HEK293T (cell line): ENCODE results near the gene HCN1.

ENCODE experiments used
- BHLHE40 ChIP-seq: fragments of 450-650 bp; IDR thresholded peaks from 2 replicates; pipeline ENCODE4 v1.6.1; 2016; ENCODE audit warnings: mild to moderate bottlenecking, moderate library complexity, borderline replicate concordance
- ELF4 ChIP-seq: fragments of 450-650 bp; IDR thresholded peaks from 2 replicates; pipeline ENCODE4 v1.6.1; 2017; ENCODE audit warnings: antibody characterized with exemption
- FOXA1 ChIP-seq: fragments of 450-650 bp; IDR thresholded peaks from 2 replicates; pipeline ENCODE4 v1.6.1; 2016; ENCODE audit warnings: mild to moderate bottlenecking
- FOXK2 ChIP-seq: fragments of 450-650 bp; IDR thresholded peaks from 2 replicates; pipeline ENCODE4 v1.6.1; 2016; ENCODE audit warnings: mild to moderate bottlenecking
- HDGF ChIP-seq: fragments of 450-650 bp; IDR thresholded peaks from 2 replicates; pipeline ENCODE4 v1.6.1; 2017; ENCODE audit warnings: antibody characterized with exemption, borderline replicate concordance
- LEF1 ChIP-seq: fragments of 450-650 bp; IDR thresholded peaks from 2 replicates; pipeline ENCODE4 v1.6.1; 2017; ENCODE audit warnings: mild to moderate bottlenecking, borderline replicate concordance
- NFRKB ChIP-seq: fragments of 450-650 bp; IDR thresholded peaks from 2 replicates; pipeline ENCODE4 v1.6.1; 2016; ENCODE audit warnings: mild to moderate bottlenecking, moderate library complexity
- PKNOX1 ChIP-seq: fragments of 450-650 bp; IDR thresholded peaks from 2 replicates; pipeline ENCODE4 v1.6.1; 2016
- SP1 ChIP-seq: fragments of 450-650 bp; IDR thresholded peaks from 2 replicates; pipeline ENCODE4 v1.6.1; 2017
- SUZ12 ChIP-seq: fragments of 450-650 bp; IDR thresholded peaks from 2 replicates; pipeline ENCODE4 v1.6.1; 2016; ENCODE audit warnings: mild to moderate bottlenecking
- TARDBP ChIP-seq: fragments of 450-650 bp; IDR thresholded peaks from 2 replicates; pipeline ENCODE4 v1.6.1; 2016
- ZNF384 ChIP-seq: fragments of 450-650 bp; IDR thresholded peaks from 2 replicates; pipeline ENCODE4 v1.6.1; 2016

- TF ChIP-seq ELF4 = no peak
- TF ChIP-seq ZNF384 = no peak
- no peak for TF ChIP-seq LEF1
- TF ChIP-seq PKNOX1 = no peak
- TF ChIP-seq TARDBP = no peak
- TF ChIP-seq NFRKB = no peak
- no peak for TF ChIP-seq BHLHE40
- TF ChIP-seq FOXK2 = no peak
- TF ChIP-seq FOXA1 = no peak
- no peak for TF ChIP-seq SUZ12
- no peak for TF ChIP-seq SP1
- no peak for TF ChIP-seq HDGF
Measured at GRCh38 chr5:45741110-45741509, 44.9 kb upstream of the HCN1 start.
